Activated T-cell treated with anti-CD3 and anti-CD28 coated beads, Interleukin-2, amount 50 U/mL, for 1 hour (primary cell): ENCODE measurements around the gene SCAMP3.
"Not testable (repeated sequence)": the region's sequence is repeated elsewhere in the genome, so short reads cannot be mapped to it uniquely, and the experiment has no call there.

Experiments used
- DNase-seq: peaks from one replicate; pipeline ENCODE4 v3.0.0-alpha.2; 2020

Gene SCAMP3

DNA sequence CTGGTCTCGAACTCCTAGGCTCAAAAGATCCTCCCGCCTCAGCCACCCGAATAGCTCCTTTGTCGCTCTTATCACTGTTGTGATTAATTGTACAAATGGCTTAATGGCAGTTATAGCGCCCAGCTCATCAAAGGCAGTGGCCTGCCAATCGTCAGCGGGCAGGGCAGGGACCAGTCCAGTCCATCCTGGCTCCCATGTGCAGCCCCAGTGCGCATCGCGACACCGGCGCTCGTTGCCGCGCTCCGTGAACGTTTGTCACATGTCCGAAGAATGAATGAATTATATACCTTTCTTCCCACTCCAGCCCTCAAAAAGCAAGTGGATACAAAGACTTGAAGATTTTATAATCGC lies 35.3 kb downstream of the SCAMP3 start:
- no peak for DNase-seq

DNA sequence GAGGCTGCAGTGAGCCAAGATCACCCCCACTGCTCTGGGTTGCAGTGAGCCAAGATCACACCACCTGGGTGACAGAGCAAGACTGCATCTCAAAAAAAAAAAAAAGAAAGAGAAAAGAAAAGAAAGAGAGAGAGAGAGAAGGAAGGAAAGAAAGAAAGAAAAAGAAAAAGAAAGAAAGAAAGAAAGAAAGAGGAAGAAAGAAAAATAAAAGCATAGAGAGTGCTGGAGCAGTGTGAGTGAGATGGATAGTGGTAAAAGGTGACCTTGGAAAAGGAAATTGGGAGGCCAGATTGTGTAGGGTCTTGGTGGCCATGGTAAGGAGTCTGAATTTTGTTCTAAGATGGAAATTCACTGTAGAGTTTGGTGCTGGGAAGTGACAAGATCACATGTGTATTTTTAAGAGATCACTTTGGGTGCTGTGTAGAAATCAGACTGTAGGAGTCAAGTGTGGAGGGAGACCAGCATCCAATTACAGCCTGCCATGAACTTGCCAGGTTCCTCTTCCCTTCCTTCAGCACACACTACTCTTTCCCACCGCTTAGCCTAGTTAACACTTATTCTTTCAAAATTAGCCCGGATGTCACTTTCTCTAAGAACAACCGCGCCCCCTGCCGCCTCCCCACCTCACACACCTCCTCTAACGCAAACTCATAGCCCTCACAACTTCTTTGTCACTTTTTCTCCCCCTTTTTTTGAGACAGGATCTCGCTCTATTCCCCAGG lies 35.8 kb downstream of the SCAMP3 start:
- DNase-seq = peak; percentile 94

DNA sequence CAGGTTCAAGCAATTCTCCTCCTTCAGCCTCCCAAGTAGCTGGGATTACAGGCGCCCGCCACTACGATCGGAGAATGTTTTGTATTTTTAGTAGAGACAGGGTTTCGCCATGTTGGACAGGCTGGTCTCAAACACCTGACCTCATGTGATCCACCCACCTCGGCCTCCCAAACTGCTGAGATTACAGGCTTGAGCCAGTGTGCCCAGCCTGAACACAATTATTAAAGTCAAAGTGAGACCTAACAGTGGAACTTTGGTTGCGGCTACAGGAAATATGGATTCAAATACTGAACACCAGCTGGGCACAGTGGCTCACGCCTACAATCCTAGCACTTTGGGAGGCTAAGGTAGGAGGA lies 36.8 kb downstream of the SCAMP3 start:
- DNase-seq = not testable (repeated sequence)

DNA sequence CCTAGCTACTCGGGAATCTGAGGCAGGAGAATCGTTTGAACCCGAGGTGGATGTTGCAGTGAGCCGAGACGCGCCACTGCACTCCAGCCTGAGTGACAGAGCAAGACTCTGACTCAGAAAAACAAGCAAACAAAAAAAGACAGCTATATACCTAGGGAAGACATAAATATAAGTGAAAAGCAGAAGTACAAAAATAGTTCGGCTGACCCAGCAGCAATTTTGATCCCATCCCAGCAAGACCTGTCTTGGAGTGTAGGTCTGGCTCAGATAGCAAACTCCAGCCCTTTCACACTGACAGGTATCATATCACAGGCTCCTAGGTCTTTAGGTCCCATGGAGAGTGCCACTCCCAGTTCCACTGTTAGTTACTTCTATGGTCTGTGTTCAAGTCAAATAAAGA lies 39.1 kb downstream of the SCAMP3 start:
- no peak for DNase-seq

DNA sequence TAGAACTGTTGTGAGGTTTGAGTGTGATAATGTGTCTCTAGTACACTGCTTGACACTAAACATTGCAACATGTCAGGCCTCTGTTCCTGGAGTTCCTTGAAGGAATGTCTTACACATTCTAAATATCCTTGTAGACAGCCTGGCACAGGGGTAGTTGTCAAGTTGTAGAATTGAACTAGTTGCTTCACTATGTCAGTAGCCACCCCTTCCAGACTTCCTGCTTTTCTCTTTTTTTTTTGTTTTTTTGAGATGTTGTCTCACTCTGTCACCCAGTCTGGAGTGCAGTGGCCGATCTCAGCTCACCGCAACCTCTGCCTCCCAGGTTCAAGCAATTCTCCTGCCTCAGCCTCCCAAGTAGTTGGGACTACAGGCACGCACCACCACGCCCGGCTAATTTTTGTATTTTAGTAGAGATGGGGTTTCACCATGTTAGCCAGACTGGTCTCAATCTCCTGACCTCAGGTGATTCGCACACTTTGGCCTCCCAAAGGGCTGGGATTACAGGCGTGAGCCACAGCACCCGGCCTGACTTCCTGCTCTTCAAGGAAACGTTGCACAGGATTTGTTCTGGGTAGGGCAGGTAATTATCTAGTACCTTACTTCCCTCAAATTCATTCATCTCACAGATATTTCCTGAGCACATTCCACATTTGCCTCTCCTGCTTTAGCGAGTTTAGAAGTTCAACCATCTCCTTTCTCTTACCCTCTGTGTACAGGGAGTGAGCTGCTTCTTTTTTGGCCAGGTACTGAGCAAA lies 41.8 kb downstream of the SCAMP3 start:
- not testable (repeated sequence) for DNase-seq

DNA sequence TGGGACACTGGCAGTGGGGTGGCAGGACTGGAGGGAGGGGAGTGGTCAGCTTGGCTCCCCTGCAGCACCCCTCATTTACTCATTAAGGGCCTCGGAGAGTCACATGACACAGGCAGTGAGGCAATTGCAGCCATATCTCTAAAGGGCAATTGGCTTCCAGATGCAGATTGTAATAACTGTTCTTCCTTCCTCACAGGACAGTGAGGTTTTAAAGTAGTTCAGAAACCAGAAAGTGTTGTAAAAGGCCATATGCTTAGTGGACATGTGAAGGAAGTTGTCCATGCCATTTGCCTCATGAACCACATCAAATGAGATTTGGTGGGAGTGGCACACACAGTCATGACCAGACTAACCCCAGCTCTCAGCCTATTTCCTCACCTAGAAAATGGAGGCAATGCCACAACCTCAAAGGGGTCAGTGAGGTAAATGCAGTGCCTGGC lies 42.5 kb downstream of the SCAMP3 start:
- DNase-seq = no peak

DNA sequence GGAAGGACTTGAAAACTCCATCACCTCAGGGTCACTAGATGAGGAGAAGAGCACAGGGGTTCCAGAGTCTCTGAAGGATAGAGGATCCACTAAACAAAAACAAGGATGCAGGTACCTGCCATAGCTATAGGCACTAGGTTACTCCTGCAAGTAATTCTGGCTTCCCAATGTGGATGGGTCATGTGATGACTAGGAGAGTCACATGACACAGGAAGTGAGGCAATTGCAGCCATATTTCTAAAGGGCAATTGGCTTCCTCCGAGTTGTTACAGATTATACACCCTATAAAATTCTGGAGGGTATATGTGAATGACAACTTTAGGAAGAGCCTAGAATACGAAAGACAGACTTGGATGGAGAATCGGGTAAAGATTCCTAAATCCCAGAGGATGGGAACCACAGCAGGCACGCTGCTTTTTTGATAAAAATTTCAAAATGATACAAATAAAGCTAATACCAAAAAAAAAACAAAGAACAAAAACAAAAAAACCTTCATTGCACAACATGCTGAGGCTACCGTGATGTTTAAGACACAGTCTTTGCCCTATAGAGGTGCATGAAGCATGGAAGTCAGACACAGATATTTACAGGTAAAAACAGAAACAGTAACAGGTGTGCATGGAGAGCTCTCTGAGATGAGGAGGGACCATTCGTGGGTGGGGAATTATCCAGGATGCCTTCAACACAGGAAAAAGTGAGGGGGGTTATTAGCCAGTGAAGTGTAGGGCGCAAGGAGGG lies 43.1 kb downstream of the SCAMP3 start:
- DNase-seq = no peak

DNA sequence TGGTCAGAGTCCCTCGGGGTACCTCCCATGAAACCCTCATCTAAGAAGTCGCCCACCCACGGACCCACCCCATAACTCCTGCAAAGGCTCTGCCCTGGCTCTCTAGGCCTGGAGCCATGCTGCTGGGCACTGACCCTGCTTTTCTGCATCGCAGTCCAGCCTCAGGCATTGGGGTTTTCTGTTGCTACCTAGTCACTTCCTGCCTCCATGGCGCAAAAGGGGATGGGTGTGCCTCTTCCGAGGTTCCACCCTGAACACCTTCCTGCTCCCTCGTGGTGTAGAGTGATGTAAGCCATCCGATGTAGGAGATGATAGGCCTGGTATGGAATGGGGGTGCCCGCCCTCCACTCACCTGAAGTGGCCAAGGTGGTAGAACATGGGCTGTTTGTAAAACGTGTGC lies 47.5 kb downstream of the SCAMP3 start:
- not testable (repeated sequence) for DNase-seq

DNA sequence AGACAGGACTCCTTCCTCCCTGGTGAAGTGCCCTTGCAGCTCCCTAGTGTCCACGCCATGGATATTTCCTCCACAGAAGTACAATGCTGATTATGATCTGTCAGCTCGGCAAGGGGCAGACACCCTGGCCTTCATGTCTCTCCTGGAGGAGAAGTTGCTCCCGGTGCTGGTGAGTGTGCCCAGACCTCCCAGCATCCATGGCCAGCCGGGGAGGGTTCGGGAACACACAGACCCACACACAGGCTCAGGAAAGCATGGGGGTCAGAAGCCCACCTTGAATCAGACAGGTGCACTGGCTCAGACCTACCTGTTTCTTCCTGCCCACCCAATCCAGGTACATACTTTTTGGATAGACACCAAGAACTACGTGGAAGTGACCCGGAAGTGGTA lies 50.1 kb downstream of the SCAMP3 start:
- not testable (repeated sequence) for DNase-seq

DNA sequence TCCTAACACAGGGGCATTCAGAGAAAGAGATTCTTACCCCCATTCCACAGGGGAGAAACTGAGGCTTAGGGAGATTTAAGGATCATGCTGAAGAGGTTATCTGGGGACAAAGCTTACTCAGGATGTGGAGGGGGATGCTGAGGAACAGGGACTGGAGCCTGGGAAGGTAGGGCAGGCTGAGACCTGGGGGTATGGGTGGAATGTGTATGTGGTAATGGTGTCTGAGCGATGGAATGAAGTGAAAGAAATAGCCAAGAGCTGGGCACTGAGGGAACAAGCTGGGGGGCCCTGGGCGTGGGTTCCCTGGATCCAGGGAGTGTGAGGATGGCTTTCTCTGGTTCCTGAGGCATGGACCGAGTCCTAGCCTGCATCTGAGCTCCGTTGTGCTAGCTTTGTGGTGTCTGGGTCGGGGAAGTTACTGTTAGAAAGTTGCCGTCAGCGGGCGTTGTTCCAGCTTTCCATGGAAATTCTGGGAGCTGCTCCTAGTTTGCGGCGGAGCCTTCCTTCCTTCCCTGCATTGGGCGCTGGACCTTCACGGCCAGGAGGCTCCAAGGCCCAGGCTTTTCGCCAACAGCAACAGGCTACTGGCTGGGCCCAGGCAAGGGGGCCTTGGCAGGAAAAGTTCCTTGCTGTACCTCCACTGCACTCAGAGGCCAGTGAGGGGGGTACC lies 50.6 kb downstream of the SCAMP3 start:
- DNase-seq = not testable (repeated sequence)

DNA sequence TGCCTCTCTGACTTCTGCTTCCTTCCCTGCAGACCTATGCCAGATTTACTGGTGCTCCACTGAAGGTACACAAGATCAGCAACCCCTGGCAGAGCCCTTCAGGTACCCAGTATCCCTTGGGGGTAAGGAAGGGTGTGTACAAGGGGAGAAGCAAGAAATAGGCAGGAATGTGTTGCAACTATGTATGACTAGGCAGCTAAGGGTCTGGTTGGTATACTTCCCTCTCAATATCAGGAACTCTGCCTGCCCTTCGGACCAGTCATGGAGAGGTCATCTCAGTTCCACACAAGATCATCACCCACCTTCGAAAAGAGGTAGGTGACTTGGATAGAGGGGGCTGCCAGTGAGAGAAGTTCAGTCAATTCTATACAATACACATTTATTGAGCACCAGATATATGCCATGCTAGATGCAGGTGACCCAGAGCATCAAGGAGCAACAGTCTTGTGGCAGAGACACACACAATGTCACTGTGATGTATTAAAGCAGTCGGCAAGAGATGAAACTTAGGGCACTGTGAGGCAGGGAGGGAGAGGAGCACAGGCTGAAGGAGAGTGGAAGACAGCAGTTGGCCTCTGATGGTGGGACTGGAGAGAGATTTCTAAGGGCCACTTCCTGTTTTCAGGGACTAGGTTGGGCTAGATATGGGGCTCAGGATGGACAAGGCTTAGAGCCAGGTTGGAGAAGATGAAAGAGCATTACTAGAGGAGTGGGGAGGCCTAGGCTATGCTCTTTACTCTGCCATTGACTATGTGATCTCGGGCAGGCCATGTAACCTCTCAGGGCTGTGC lies 51.7 kb downstream of the SCAMP3 start:
- DNase-seq = no peak

DNA sequence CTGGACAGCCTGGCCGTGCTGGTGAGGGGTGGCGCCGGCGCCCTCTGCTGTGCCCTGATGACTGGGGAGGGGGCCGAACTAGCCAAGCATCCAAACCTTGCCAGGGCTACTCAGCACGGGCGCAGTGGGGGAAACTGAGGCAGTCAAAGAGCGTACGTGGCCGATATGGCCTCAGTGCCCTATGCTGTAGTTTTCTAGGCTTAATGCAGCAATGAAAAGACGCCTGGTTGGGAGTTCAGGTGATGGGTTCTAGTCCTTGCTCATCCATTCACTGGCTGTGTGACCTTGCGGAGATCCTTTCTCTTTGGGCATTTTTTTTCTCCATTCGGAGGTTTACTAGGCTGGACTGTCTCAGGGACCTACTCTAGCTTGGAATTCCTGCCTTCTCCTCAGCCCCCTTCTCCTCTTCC lies 52.8 kb downstream of the SCAMP3 start:
- no peak for DNase-seq

DNA sequence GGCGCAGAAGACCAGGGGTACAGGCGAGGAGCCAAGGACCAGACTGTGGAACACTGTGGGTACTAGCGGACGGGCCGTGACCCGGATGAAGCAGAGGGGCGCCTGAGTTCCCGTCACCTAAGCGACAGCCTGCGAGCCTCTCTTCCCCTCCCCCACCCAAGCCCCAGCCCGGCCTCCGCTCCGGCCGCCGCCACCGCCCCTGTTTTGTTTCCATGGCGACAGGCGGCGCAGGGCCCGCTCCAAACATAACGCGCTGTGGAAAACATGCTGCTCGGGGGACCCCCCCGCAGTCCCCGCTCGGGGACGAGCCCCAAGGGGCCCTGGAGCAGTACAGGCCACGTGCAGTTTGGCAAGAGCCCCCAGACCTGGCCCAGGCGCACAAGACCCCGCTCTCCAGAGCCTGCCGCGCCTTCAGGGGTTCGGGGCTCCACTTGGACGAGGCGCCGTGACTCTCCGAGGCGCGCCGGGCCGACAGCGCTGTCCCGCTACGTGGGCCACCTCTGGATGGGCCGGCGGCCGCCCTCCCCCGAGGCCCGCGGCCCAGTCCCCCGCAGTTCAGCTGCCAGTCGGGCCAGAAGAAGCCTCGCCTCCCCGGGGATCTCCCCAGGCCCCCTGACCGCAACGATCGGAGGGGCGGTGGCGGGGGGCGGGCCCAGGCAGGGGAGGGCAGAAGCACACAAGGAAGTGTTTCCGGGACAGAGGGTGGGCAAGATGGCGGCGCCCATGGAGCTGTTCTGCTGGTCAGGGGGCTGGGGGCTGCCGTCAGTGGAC lies 53.4 kb downstream of the SCAMP3 start, which contains the start of gene MTX1:
Gene MTX1 (plus strand): TSS at position 155 of the 771 bp plus-strand sequence. CDS start 110 bp downstream, at position 265.
- DNase-seq = peak; percentile 89

DNA sequence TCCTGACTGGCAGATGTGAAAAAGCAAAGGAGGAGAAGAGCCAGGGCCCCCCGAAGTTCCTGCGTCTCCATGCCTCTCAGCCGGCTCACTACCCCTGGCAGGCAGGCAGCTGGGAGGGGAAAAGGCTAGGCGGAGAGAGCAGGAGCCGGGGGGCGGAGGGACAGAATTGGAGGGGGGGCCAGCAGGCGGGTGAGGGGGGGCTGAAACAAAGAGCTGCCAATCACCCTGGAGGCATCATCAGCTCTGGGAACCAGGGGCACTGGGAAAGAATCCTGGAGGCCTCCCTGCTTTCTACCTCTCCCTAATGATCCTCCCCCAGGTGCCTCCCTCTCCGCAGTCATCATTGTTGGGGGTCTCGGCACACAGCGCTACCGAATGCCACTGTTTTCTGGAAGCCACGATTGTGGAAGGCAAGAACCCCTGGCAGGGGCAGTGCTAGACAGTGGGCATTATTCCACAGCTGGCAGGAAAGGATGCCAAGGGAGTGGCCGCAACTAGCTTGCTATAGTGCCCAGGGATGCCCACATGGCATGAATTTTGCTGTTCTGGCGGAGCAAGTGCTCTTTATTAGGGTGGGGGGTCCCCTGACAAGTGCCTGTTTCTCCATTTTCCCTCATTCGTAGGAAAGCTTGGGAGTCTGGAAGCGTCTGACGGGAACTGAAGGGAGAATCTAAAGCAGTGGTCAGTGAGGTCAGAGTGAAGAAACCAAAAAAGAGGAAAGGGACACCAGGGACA lies 54.2 kb downstream of the SCAMP3 start, which contains the start of gene THBS3:
Gene THBS3 (minus strand): TSS at position 92 of the 735 bp plus-strand sequence. CDS start 21 bp downstream, at position 71.
- no peak for DNase-seq

DNA sequence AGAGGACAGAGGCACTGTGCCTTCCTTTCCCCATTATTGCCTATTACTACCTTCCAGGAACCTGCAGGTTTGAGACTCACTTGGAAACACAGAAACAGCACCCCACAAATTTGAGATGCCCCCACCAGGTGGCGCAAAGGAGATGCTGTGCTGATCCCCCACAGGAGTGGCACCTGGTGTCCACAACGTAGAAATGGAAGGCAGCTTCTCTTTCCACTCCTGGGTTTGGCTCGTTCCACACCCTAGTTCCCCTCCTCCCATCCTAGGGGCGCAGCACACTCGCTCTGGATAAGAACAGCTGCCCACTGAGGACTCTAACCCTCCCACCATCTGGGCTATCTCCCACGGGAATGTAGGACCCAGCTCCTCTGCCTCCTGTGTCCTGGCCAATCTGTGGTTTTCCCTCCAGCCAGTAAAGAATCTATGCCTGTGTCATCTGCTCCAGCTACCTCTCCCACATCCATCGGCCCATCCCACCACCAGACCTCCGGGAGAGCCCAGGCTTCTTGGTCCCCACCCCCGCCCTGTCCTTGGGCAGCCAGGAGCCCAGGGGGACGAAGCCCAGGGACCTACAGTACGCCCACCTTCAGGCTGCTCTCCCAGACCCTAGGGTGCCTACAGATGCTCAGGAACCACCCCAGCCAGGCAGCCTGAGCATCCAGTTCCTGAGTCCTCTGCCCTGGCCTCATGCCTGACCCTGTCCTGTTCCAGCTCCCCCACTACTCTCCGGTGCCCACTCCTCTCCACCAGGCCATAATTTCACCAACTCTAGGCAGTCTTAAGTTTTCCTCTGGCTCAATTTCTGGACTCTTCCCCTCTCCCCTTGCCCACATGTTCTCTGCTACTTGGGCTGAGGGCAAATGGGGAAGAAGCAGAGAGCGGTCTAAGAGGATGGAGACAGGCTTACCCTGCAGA lies 55.0 kb downstream of the SCAMP3 start:
- peak; percentile 95 for DNase-seq
